HCT116 (cell line): ENCODE data around the gene CIB1. TPM values are rescaled to one million over a fixed set of nuclear protein-coding genes. Genes with fewer than 3 reads are reported as not detected.
A peak's percentile ranks its signal among the peaks of the same experiment; 100 is the strongest.

Experiments
- ATAC-seq: fragments of 200-7000 bp; cut with Tn5 transposase; 2 replicates; pipeline ENCODE4 v1.9.1; 2020; ENCODE audit warnings: mild to moderate bottlenecking, moderate library complexity
- BruUV-seq: library from RNA; stranded (reverse); fragments of 400-500 nt; replicated peaks from 2 replicates; lab custom pipeline; 2021; lab: Mats Ljungman, UMichigan
- CTCF ChIA-PET: fragments of 300-600 bp; sonication (Branson Sonifier 250); formaldehyde crosslinking; loops from one replicate; lab custom pipeline; 2021; ENCODE audit warnings: antibody characterized with exemption; lab: Charles Lee
- POLR2A ChIA-PET: fragments of 300-600, 350-600 bp; sonication (Branson Sonifier 250); formaldehyde crosslinking; loops from one replicate; lab custom pipeline; 2021; ENCODE audit warnings: antibody characterized with exemption; lab: Charles Lee
- RAD21 ChIA-PET, 2 experiments: fragments of 300-600 bp; sonication (Branson Sonifier 250); formaldehyde crosslinking; loops; one replicate each; lab custom pipeline; 2023; ENCODE audit warnings: low total read pairs in 2 of 2; ENCODE audit not compliant: uncharacterized antibody in 2 of 2, unreplicated experiment in 2 of 2, low non-redundant PET in 1 of 2; lab: Charles Lee
- DNase-seq: peaks from one replicate; pipeline ENCODE4 v3.0.0-alpha.2; 2010; ENCODE audit warnings: low read depth, low spot score
- H2AFZ ChIP-seq: fragments of 200-600 bp; shearing (Covaris generic), sonication (generic); 2 replicates; pipeline ENCODE4 v1.6.1; 2017; ENCODE audit warnings: low read depth, mixed run types, mixed read lengths, antibody characterized with exemption, low read length; ENCODE audit not compliant: poor library complexity, severe bottlenecking
- H3K27ac ChIP-seq: 2 replicates; pipeline ENCODE4 v1.5.1; 2012; ENCODE audit warnings: low read depth, low read length
- H3K27me3 ChIP-seq: fragments of 200-600 bp; sonication (generic); 2 replicates; pipeline ENCODE4 v1.6.1; 2016; ENCODE audit warnings: mixed run types, low read length, mixed read lengths; ENCODE audit not compliant: insufficient read depth
- H3K36me3 ChIP-seq, 2 experiments: fragments of 200-500 bp in 1 of 2; fragments of 200-600 bp in 1 of 2; sonication (Bioruptor generic) in 1 of 2; sonication (generic) in 1 of 2; 2 replicates each; pipeline versions ENCODE4 v1.5.1 to v1.6.1; 2014 to 2016; ENCODE audit warnings: low read length in 2 of 2, inconsistent platforms in 1 of 2, mixed read lengths in 1 of 2, mixed run types in 1 of 2; ENCODE audit not compliant: insufficient read depth in 2 of 2, control insufficient read depth in 1 of 2
- H3K4me1 ChIP-seq, 2 experiments: fragments of 200-600 bp in 1 of 2; sonication (generic) in 1 of 2; 2 replicates each; pipeline versions ENCODE4 v1.5.1 to v1.6.1; 2012 to 2017; ENCODE audit warnings: low read length in 2 of 2, inconsistent platforms in 1 of 2, mild to moderate bottlenecking in 1 of 2, mixed read lengths in 1 of 2, mixed run types in 1 of 2, moderate library complexity in 1 of 2; ENCODE audit not compliant: insufficient read depth in 2 of 2, control insufficient read depth in 1 of 2
- H3K4me2 ChIP-seq: fragments of 200-600 bp; sonication (generic); 2 replicates; pipeline ENCODE4 v1.6.1; 2017; ENCODE audit warnings: mixed run types, low read length, mixed read lengths
- H3K4me3 ChIP-seq, 2 experiments: fragments of 200-600 bp in 1 of 2; sonication (generic) in 1 of 2; replicated peaks in 1 of 2; 2 replicates each; pipeline ENCODE4 v1.5.1; 2011 to 2016; ENCODE audit warnings: low read length in 2 of 2, control low read depth in 1 of 2, low read depth in 1 of 2, mild to moderate bottlenecking in 1 of 2, mixed read lengths in 1 of 2, mixed run types in 1 of 2
- H3K79me2 ChIP-seq: fragments of 200-600 bp; sonication (generic); 2 replicates; pipeline ENCODE4 v1.6.1; 2017; ENCODE audit warnings: mild to moderate bottlenecking, mixed run types, low read length, moderate library complexity, mixed read lengths; ENCODE audit not compliant: insufficient read depth
- H3K9ac ChIP-seq: fragments of 200-600 bp; sonication (generic); 2 replicates; pipeline ENCODE4 v1.6.1; 2016; ENCODE audit warnings: low read length, mixed read lengths
- H3K9me2 ChIP-seq: fragments of 200-600 bp; sonication (generic), shearing (Covaris generic); 2 replicates; pipeline ENCODE4 v1.6.1; 2017; ENCODE audit warnings: mixed run types, mild to moderate bottlenecking, moderate library complexity; ENCODE audit not compliant: insufficient read depth
- H3K9me3 ChIP-seq, 2 experiments: fragments of 200-500 bp in 1 of 2; fragments of 200-600 bp in 1 of 2; sonication (Bioruptor generic) in 1 of 2; sonication (generic) in 1 of 2; 2 replicates each; pipeline ENCODE4 v1.6.1; 2014 to 2017; ENCODE audit warnings: low read length in 2 of 2, mixed read lengths in 2 of 2, inconsistent platforms in 1 of 2, low read depth in 1 of 2, mild to moderate bottlenecking in 1 of 2, mixed run types in 1 of 2, moderate library complexity in 1 of 2; ENCODE audit not compliant: control insufficient read depth in 1 of 2, insufficient read depth in 1 of 2
- H4K20me1 ChIP-seq: fragments of 200-600 bp; sonication (generic), shearing (Covaris generic); 2 replicates; pipeline ENCODE4 v1.6.1; 2017; ENCODE audit warnings: mixed run types, mild to moderate bottlenecking, moderate library complexity; ENCODE audit not compliant: insufficient read depth
- CTCF ChIP-seq, 3 experiments: fragments of 200-600 bp in 1 of 3; sonication (generic) in 1 of 3; IDR thresholded peaks in 2 of 3; conservative IDR thresholded peaks in 1 of 3; 2 replicates each; pipeline ENCODE4 v1.5.1; 2012 to 2017; ENCODE audit warnings: low read depth in 2 of 3, low read length in 2 of 3, antibody characterized with exemption in 1 of 3, borderline replicate concordance in 1 of 3, control low read depth in 1 of 3, mild to moderate bottlenecking in 1 of 3, mixed read lengths in 1 of 3, mixed run types in 1 of 3, moderate library complexity in 1 of 3; ENCODE audit not compliant: insufficient read depth in 1 of 3
- EZH2 ChIP-seq: fragments of 200-600 bp; sonication (generic); IDR thresholded peaks from 2 replicates; pipeline ENCODE4 v1.6.1; 2017; ENCODE audit warnings: antibody characterized with exemption, mixed run types
- EZH2phosphoT487 ChIP-seq: fragments of 200-600 bp; IDR thresholded peaks from 2 replicates; pipeline ENCODE4 v1.6.1; 2018; ENCODE audit warnings: antibody characterized with exemption, borderline replicate concordance
- JUND ChIP-seq: IDR thresholded peaks from 2 replicates; pipeline ENCODE4 v1.6.1; 2012
- POLR2A ChIP-seq: IDR thresholded peaks from 2 replicates; pipeline ENCODE4 v1.7.0; 2011; ENCODE audit warnings: borderline replicate concordance; ENCODE audit not compliant: insufficient read depth, insufficient read length; ENCODE audit errors: extremely low read depth
- POLR2AphosphoS5 ChIP-seq: IDR thresholded peaks from 2 replicates; pipeline ENCODE4 v1.6.1; 2011; ENCODE audit warnings: mild to moderate bottlenecking, low read depth, low read length, moderate library complexity
- SIN3A ChIP-seq: IDR thresholded peaks from 2 replicates; pipeline ENCODE4 v1.6.1; 2012; ENCODE audit warnings: low read depth
- TCF7L2 ChIP-seq: IDR thresholded peaks from 2 replicates; pipeline ENCODE4 v1.7.0; 2011; ENCODE audit warnings: borderline replicate concordance, inconsistent platforms; ENCODE audit not compliant: insufficient read depth, insufficient read length; ENCODE audit errors: extremely low read depth
- ZFX ChIP-seq: fragments of 450-650 bp; IDR thresholded peaks from 2 replicates; pipeline ENCODE4 v1.6.1; 2017
- intact Hi-C: fragments of 100-400 bp; cut with micrococcal nuclease; formaldehyde crosslinking; loops from 2 replicates; pipeline ENCODE4 v1.10.0; 2022
- total RNA-seq: library from RNA; stranded (reverse); gene quantifications from one replicate; pipeline ENCODE4 v1.2.1, GENCODE V29; 2021; ENCODE audit not compliant: unreplicated experiment
- TF ChIP-seq, protein P1 (sequence below): IDR thresholded peaks from 2 replicates; pipeline ENCODE4 v1.6.1; 2012

The CIB1 gene
- total RNA-seq, 1 experiment from 2014 or later = 92.7 TPM

- POLR2A ChIA-PET = interaction anchor here (0.5 to 1.9 kb wide), 13 partner anchors 11 to 341 kb away, joined by 3 to 9 read pairs (median 4); partner anchors contain the start of genes AP3S2, IDH2 and TTLL13
- BruUV-seq = TSS peak; percentile 61
- H4K20me1 ChIP-seq = no peaks in the 10 kb centered on the region
- ATAC-seq (no peak), DNase-seq (no peak)
- RAD21 ChIA-PET = interaction anchor here in 1 of 2 experiments (1.3 kb wide), 1 partner anchor 15 kb away, joined by 6 read pairs; no protein-coding TSS in a partner anchor
- peak within 1 kb of the TSS; percentile 85 for H3K9ac ChIP-seq
- H2AFZ ChIP-seq = no peak within 1 kb of the TSS
- peak within 1 kb of the TSS; percentile 89 for H3K4me2 ChIP-seq
- peak within 1 kb of the TSS; percentile 67 to 87 for H3K4me3 ChIP-seq
- H3K9me3 ChIP-seq = no peaks in the 10 kb centered on the region
- H3K9me2 ChIP-seq = no peaks in the 10 kb centered on the region
- H3K36me3 ChIP-seq = peaks cover 13 to 28% of the 10 kb centered on the region in 2 experiments; a peak in 3 of 4 replicates
- H3K27ac ChIP-seq = peak within 1 kb of the TSS; percentile 69
- intact Hi-C loops = no loop called here
- H3K79me2 ChIP-seq = peaks cover 15% of the 10 kb centered on the region
- no peaks in the 10 kb centered on the region for H3K27me3 ChIP-seq
- peaks cover 9 to 49% of the 10 kb centered on the region in 2 experiments; a peak in 3 of 4 replicates for H3K4me1 ChIP-seq
- CTCF ChIA-PET = interaction anchor here (0.6 to 2.7 kb wide), 12 partner anchors 12 to 147 kb away, joined by 3 to 26 read pairs (median 4); partner anchors contain the start of gene TTLL13
- TF ChIP-seq POLR2AphosphoS5 (peak; percentile 73), POLR2A (peak; percentile 67), TCF7L2 (no peak)
Measured at GRCh38 chr15:90234096-90234988, 601 bp upstream of the CIB1 start, which contains the start of gene GDPGP1. Gene GDPGP1 (plus strand): TSS chr15:90234209. CDS start chr15:90240909, 6,700 bp downstream.

DNA sequence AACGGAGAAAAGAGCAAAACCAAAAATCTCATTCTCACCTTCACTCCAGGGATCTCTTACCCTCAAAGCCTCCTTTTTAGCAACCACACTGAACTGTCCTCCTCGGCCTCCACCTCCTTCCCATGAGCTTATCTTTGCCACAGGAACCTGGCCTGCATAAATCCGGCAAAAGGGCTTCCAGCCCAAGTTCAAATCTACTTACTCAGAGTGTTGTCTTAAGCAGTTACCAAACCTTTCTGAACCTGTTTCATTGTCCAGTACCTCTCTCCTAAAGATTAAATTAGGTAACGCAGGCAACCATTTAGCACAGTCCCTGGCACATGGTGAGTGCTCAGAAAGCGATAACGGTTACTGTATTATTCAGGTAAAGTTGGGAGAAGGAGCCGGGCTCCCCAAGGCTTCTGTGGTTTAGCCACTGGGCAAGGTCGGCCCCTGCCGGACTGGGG, 777 bp downstream of the CIB1 start:
- H3K79me2 ChIP-seq = peaks cover 15% of the 10 kb centered on the region
- H4K20me1 ChIP-seq = no peaks in the 10 kb centered on the region
- peak overlapping the region; percentile 67 to 87 for H3K4me3 ChIP-seq
- intact Hi-C loops = no loop called here
- POLR2A ChIA-PET = interaction anchor here (0.9 to 1.9 kb wide), 6 partner anchors 10 to 88 kb away, joined by 3 to 9 read pairs (median 5); no protein-coding TSS in a partner anchor
- no peak for ATAC-seq
- RAD21 ChIA-PET = interaction anchor here in 1 of 2 experiments (1.3 kb wide), 2 partner anchors 17 to 90 kb away, joined by 3 to 6 read pairs; no protein-coding TSS in a partner anchor
- no TSS peak for BruUV-seq
- peaks cover 9 to 49% of the 10 kb centered on the region in 2 experiments; a peak in 3 of 4 replicates for H3K4me1 ChIP-seq
- peaks cover 14 to 30% of the 10 kb centered on the region in 2 experiments for H3K36me3 ChIP-seq
- peak overlapping the region; percentile 89 for H3K4me2 ChIP-seq
- peak overlapping the region; percentile 69 for H3K27ac ChIP-seq
- CTCF ChIA-PET = interaction anchor here (0.7 to 2.7 kb wide), 9 partner anchors 10 to 146 kb away, joined by 3 to 26 read pairs (median 5); partner anchors contain the start of gene TTLL13
- DNase-seq = no peak
- H3K9me2 ChIP-seq = no peaks in the 10 kb centered on the region
- TF ChIP-seq EZH2phosphoT487 (no peak), CTCF (IDR thresholded peaks at IDR 0.05 in 2 of 3, conservative IDR thresholded peaks at IDR 0.05 in 1 of 3; ENCODE audit: borderline replicate concordance in 1 of 3, insufficient read depth in 1 of 3, low read depth in 2 of 3, low read length in 2 of 3) (peak in 1 of 3 experiments; percentile 34; a peak in 1 of 6 replicates), EZH2 (no peak), POLR2A (no peak), JUND (no peak), ZFX (no peak), SIN3A (no peak)
- TF ChIP-seq, protein P1, sequence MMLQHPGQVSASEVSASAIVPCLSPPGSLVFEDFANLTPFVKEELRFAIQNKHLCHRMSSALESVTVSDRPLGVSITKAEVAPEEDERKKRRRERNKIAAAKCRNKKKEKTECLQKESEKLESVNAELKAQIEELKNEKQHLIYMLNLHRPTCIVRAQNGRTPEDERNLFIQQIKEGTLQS = no peak
- H3K27me3 ChIP-seq = no peaks in the 10 kb centered on the region
- H3K9ac ChIP-seq = peak overlapping the region; percentile 85
- H2AFZ ChIP-seq = no peak overlapping the region
- no peaks in the 10 kb centered on the region for H3K9me3 ChIP-seq
